Mesenteric fat pad (tissue), 1 donor: Measurements from ENCODE around the gene BICD1. TPM values are rescaled to one million over a fixed set of nuclear protein-coding genes. Genes with fewer than 3 reads are reported as not detected.

ENCODE experiments used
- DNase-seq: peaks from one replicate; pipeline ENCODE4 v3.0.0-alpha.2; 2020; ENCODE audit warnings: low spot score
- total RNA-seq: library from RNA; stranded (reverse); fragmentation: NEBNext Ultra II Directional; extraction: Animal tissue kit (Norgen Biotek cat#: 25700); gene quantifications from one replicate; pipeline ENCODE4 v1.2.1, GENCODE V29; 2021
- donor health status: DM: yes; HTN: yes; CAD: no.

Gene BICD1
- total RNA-seq, 1 donor from 2014 or later, result 21.9 TPM

GRCh38 chr12:32277774-32278173 lies 171.1 kb downstream of the BICD1 start:
- DNase-seq, result no peak

- DNase-seq, result no peak
Observed at GRCh38 chr12:32281098-32281497, 174.5 kb downstream of the BICD1 start.

- DNase-seq, result no peak
Observed at GRCh38 chr12:32284561-32284960, 177.9 kb downstream of the BICD1 start.

- no peak for DNase-seq
Observed at GRCh38 chr12:32285021-32285420, 178.4 kb downstream of the BICD1 start.

DNA sequence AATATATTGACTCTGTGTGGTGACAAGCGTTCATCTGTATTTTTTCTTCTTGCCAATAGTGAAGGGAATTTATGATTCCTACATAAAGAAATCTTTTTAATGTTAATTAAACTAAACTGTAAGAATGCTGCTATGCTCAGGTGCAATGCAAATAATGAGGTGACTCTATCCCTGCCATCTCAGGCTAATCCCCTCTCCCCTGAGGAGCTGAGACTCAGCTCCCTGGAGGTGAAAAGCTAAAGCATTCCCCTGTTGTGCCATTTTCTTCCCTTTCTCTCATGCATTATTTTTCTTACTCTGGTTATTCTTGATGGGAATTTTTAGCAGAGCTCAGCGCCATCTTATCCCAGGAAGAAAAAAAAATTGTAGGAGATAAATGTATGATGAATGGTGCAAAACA lies 178.8 kb downstream of the BICD1 start:
- no peak for DNase-seq

GRCh38 chr12:32290411-32290810 lies 183.8 kb downstream of the BICD1 start:
- no peak for DNase-seq

GRCh38 chr12:32292151-32292550 lies 185.5 kb downstream of the BICD1 start:
- no peak for DNase-seq

- no peak for DNase-seq
Observed at GRCh38 chr12:32293808-32294419, 187.3 kb downstream of the BICD1 start.

- DNase-seq, result no peak
Observed at GRCh38 chr12:32296567-32296966, 189.9 kb downstream of the BICD1 start.

- no peak for DNase-seq
Observed at GRCh38 chr12:32298917-32299316, 192.3 kb downstream of the BICD1 start.

- no peak for DNase-seq
Observed at GRCh38 chr12:32301216-32301615, 194.6 kb downstream of the BICD1 start.

- no peak for DNase-seq
Observed at GRCh38 chr12:32302218-32303173, 195.8 kb downstream of the BICD1 start.

DNA sequence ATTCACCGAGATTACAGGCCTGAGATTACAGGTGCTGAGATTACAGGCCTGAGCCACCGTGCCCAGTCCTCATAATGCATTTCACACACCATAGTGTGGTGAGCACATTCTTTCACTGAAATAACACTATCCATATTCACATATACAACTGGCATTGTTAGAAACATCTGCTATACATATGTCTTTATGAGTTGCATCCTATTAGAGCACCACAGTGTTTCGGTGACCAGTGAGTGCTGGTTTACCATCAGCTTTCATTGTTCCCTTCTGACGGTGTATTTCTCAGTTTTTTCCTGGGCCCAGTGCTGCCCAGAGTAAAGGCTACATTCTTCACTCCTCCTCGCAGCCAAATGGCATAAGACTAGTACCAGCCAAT lies 196.5 kb downstream of the BICD1 start:
- no peak for DNase-seq

- DNase-seq, result no peak
Observed at GRCh38 chr12:32305163-32305562, 198.5 kb downstream of the BICD1 start.

DNA sequence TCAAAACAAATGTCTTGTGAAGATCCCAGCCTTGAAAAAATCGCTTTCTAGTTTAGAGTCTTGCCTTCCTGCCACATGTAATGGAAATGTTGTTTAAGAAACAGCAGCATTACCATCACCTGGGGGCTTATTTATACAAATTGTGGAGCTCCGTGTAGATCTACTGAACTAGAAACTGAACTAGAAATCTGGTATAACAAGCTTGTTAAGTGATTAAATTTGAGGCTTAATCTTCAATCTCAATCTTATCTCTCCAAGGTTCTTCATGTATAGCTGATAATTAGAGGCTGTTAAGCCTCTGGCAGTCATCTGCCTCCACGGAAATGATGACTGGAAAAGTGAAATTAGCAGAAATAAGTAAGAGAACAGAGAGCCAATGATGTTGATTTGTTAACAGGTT lies 200.7 kb downstream of the BICD1 start:
- DNase-seq, result no peak

DNA sequence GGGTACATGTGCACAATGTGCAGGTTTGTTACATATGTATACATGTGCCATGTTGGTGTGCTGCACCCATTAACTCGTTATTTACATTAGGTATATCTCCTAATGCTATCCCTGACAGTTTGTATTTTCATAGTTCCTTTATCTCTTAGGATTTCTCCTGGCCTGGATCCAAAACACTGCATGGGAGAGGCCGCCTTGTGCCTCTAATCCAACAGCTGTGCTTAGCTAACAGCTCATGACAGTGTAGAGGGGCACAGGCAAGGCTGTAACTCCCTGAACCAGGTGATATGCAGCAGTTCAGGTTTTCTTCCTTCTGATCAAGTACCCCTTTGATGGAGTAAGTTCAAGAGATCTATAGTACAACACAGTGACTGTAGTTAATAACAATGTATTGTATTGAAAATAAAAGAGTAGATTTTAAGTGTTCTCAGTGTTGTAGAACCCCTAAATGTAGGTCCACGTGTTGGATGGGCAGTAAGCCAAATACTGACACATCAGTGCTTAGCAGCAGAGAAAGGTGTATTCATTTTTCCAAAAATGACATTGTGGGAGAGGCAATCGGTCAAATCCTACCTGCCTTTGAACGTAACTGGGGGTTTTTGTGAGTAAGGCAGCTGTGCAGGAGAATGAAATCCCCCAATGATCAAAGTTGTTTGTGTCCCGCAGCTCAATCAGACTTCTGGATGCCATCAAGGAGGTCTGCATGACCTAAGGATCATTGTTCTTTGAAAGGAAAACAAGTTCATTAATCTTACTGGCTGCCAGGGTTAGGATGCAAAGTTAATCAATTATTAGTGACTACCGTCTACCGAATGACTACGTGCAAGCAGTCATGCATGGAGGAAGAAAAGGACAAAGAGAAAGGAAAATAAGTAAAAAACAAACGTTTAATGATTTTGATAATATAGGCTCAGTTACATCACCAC lies 203.4 kb downstream of the BICD1 start:
- DNase-seq, result no peak

- DNase-seq, result no peak
Observed at GRCh38 chr12:32312049-32312670, 205.5 kb downstream of the BICD1 start.

GRCh38 chr12:32322354-32322753 lies 215.7 kb downstream of the BICD1 start:
- DNase-seq, result no peak

GRCh38 chr12:32331133-32331532 lies 224.5 kb downstream of the BICD1 start:
- DNase-seq, result no peak

GRCh38 chr12:32332446-32332845 lies 225.8 kb downstream of the BICD1 start:
- DNase-seq, result no peak

DNA sequence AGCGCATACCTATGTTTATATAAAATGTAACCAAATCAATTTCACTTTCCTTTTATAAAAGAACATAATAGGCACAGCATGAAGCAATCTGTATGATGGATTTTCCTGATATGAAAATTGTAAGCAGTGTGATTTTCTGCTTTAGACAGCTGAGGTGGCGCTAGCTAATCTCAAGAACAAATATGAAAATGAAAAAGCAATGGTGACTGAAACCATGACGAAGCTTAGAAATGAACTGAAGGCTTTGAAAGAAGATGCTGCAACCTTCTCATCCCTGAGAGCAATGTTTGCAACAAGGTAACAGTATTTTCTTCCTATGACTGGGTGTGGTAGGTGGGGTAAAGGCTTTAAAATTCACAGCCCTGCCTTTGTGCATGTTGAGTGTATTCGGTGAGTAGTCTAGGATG lies 227.7 kb downstream of the BICD1 start:
- no peak for DNase-seq
